VCaP (cell line): Measurements from ENCODE around the gene PCGF1.

Experiments used
- H3K27ac ChIP-seq: fragments of 450-650 bp; 2 replicates; pipeline ENCODE4 v1.5.1; 2017
- TF ChIP-seq, protein P1 (sequence below): fragments of 450-650 bp; conservative IDR thresholded peaks from 2 replicates; pipeline ENCODE4 v1.5.1; 2017; ENCODE audit warnings: mild to moderate bottlenecking, moderate library complexity

The PCGF1 gene

DNA sequence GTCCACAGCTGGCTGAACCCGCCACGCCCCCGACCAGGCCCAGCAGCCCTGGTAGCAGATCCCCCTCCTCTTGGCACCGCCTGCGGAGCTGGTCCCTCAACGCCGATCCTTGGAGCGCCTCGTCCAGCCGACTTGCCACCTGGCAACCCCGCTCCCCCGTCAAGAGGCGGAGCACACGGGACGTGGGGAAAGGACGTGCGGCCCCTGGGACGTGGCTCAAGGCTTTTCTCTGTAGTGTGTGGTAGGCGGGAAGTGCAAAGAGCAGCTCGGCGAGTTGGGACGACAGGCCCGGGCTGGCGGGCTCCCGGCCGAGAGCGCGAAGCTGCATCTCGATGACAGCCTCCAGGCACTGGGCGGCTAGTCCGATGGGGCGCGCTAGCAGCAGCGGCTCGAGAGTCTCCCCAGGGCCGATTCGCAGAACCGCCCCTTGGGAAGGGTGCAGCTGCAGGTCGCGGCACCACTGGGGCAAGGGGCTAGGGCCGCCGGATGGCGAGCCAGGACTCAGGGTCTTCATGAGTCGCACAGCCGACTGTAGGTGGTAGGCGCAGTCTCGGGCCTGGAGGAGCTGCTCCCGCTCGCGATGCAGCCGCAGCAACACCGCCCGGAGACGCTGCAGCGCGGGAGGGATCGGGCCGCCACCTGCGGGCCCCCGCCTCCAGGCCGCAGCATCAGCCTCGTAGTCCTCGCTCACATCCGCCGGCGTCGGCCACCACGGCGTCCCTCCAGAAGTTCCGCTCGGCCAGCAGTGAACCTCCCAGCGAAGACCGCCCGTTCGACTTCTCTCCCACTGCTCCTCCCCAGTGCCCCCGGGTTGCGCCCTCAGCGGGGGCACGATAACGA is 25.3 kb downstream of the PCGF1 start:
- H3K27ac ChIP-seq: peak overlapping the region; percentile 86
- TF ChIP-seq, protein P1, sequence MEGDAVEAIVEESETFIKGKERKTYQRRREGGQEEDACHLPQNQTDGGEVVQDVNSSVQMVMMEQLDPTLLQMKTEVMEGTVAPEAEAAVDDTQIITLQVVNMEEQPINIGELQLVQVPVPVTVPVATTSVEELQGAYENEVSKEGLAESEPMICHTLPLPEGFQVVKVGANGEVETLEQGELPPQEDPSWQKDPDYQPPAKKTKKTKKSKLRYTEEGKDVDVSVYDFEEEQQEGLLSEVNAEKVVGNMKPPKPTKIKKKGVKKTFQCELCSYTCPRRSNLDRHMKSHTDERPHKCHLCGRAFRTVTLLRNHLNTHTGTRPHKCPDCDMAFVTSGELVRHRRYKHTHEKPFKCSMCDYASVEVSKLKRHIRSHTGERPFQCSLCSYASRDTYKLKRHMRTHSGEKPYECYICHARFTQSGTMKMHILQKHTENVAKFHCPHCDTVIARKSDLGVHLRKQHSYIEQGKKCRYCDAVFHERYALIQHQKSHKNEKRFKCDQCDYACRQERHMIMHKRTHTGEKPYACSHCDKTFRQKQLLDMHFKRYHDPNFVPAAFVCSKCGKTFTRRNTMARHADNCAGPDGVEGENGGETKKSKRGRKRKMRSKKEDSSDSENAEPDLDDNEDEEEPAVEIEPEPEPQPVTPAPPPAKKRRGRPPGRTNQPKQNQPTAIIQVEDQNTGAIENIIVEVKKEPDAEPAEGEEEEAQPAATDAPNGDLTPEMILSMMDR: no peak

DNA sequence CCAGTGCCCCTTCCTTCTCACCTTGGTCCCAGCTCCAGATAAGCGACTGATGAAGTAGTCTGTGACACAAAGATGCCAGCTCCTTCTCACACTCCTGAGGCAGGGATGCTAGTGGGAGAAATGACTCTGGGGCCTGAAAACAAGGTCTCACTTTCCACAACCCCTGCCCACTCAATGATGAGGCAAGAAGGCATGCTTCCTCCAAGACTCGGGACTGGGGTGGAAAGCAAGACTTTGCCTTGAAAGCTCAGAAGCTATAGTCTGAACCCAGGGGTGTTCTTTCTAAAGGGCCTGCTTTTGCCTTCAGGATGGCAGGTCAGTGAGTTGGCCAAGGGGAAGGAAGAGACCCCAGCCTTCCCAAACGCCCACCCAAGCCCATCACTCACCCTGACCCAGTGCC is 26.1 kb downstream of the PCGF1 start:
- H3K27ac ChIP-seq: peak overlapping the region; percentile 86
- TF ChIP-seq, protein P1: no peak

DNA sequence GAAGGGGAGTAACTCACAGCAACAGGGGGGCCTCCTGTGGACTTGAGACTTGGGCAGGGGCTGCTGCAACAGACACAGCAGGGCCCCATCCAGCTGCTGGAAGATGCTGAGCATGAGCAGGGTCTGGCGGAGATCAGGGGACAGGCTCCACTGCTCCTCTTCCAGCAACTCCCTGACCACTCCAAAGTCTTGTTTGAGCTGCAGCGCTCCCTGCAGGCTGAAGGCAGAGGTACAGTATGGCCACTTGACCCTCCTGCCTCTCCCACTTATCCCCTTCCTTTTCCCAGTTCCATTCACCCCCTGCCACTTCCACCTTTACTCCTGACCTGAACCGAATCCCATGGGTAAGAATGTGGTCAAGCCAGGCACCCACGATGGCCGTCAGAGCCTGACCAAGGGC is 32.6 kb downstream of the PCGF1 start:
- H3K27ac ChIP-seq: no peak overlapping the region
- TF ChIP-seq, protein P1: no peak

DNA sequence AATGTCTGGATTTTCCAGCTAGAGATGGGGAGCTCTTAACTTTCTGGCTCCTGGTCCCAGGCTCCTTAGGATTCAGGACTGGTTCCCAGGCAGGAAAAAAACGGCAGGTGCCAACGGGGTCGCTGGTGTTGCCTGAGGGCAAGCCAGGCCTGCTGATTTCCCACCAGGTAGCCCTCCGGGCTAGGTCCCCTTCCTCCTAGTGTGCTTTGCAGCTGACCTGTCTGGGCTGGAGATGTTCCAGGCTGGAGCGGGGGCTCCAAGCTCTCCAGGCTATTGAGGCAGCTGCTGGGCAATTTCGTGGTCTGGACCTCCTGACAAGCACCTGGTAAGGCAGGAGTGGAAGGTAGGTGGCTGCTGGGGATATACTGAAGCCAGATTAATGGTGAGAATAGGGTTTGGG is 33.0 kb downstream of the PCGF1 start:
- H3K27ac ChIP-seq: no peak overlapping the region
- TF ChIP-seq, protein P1: no peak

DNA sequence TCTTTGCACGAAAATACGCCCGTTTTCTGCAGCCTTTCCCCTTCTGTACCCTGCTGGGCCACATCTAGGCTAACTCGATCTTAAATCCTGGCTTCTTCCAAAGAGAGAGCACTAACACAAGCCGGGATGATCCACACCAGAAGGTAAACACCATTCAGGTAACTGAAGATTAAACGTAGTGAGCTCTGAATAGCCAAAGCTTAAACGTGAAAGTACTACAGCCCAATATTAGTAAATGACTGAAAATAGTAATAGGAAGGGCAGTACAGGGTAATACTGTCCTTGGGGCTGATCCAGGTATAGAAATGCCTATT is 34.6 kb downstream of the PCGF1 start:
- peak overlapping the region; percentile 97 for H3K27ac ChIP-seq
- TF ChIP-seq, protein P1: no peak

DNA sequence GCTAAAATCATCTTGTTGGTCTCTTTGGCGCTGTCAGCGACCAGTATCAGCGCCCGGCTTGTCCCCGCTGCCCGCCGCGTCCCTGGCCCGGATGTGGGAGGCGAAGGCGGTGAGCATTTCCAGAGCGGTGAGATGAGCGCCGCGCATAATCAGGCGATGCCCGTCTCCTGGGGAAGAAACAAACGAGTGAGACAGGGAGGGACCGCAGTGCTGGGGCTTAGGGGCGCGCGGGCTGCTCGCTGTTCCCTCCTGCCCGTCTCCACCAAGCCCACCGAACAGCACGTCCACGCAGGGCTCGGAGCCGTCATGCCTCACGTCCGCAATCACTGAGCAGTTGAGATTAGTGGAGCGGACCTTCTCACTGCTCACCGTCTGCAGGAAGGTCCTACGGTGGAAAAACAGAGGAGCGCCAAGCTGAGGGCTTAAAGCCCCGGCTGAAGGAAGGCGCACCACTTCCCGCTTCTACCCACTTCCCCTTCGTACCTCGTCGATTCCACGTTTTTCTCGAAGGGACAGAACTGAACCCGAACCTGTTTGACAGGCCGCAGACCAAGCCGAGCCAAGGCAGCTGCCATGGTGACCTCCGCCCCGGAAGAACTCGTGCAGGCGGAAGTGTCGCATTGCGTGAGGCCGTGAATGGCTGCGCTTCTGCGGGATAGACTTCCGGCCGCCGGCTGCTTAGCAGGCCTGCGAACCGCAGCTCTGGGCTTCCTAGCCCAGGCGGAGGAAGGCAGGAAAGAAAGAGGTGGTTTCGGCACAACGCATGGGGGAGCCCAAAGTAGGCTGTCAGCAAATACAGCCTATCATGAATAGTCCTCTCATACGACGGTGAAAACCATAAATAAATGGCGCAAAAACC is 35.2 kb downstream of the PCGF1 start, which contains the start of gene MRPL53:
MRPL53 (minus strand) TSS at position 595 of the 859 bp plus-strand sequence; CDS start at position 575, 20 bp downstream.
- TF ChIP-seq, protein P1: no peak
- peak within 1 kb of the TSS; percentile 97 for H3K27ac ChIP-seq

DNA sequence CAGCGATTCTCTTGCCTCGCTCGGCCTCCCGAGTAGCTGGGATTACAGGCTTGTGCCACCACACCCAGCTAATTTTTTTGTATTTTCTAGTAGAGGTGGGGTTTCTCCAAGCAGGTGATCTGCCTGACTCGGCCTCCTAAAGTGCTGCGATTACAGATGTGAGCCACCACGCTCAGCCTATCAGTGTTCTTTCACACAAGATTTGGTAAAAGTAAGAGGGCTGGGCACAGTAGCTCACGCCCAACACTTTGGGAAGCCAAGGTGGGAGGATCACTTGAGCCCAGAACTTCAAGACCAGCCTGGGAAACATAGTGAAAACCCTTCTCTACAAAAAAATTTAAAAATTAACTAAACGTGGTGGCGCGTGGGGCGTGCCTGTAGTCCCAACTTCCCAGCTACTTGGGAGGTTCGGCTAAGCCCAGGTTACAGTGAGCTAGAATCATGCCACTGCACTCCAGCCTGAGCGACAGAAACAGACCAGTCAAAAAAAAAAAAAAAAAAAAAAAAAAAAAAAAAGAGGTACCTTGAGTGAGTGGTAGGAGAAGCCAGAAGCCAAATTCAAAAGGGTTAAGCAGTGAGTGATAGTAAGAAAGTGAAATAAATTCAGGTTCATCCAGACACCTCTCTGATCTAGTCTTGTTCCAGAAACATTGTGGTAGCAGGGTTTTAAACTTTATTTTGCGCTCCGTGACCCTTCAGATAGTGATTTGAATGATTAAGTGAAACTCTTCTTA is 36.0 kb downstream of the PCGF1 start:
- TF ChIP-seq, protein P1: no peak
- peak overlapping the region; percentile 97 for H3K27ac ChIP-seq

DNA sequence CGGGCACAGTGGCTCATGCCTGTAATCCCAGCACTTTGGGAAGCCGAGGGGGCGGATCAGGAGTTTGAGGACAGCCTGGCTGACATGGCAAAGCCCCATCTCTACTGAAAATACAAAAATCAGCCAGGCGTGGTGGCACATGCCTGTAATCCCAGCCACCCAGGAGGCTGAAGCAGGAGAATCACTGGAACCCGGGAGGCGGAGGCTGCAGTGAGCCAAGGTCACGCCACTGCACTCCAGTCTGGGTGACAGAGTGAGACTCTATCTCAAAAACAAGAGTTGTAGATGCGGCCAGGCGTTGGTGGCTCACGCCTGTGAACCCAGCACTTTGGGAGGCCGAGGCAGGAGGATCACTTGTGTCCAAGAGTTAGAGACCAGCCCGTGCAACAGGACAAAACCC is 36.8 kb downstream of the PCGF1 start:
- H3K27ac ChIP-seq: peak overlapping the region; percentile 97
